Mesendoderm (in vitro differentiated cells): ENCODE measurements around the gene OS9.
"Not testable (repeated sequence)": the region's sequence is repeated elsewhere in the genome, so short reads cannot be mapped to it uniquely, and the experiment has no call there.

Source experiments
- DNase-seq: peaks from one replicate; pipeline ENCODE4 v3.0.0; 2013
- H2AK5ac ChIP-seq: 2 replicates; pipeline ENCODE4 v1.6.1; 2013; ENCODE audit warnings: low read length, inconsistent platforms
- H2BK120ac ChIP-seq: 2 replicates; pipeline ENCODE4 v1.6.1; 2013; ENCODE audit warnings: low read depth, mild to moderate bottlenecking, low read length, moderate library complexity, mixed read lengths
- H2BK15ac ChIP-seq: replicated peaks from 2 replicates; pipeline ENCODE4 v1.6.1; 2013; ENCODE audit warnings: low read depth, mild to moderate bottlenecking, moderate library complexity
- H2BK5ac ChIP-seq: 2 replicates; pipeline ENCODE4 v1.6.1; 2013; ENCODE audit warnings: low read length, inconsistent platforms
- H3K18ac ChIP-seq: 2 replicates; pipeline ENCODE4 v1.6.1; 2013; ENCODE audit warnings: mild to moderate bottlenecking, low read length, mixed read lengths
- H3K23ac ChIP-seq: one replicate; pipeline ENCODE4 v1.6.1; 2013; ENCODE audit warnings: low read length
- H3K27ac ChIP-seq: 2 replicates; pipeline ENCODE4 v1.5.1; 2013; ENCODE audit warnings: low read depth, mild to moderate bottlenecking, inconsistent platforms, low read length, moderate library complexity
- H3K27me3 ChIP-seq: 2 replicates; pipeline ENCODE4 v1.6.1; 2013; ENCODE audit warnings: low read length, control low read depth, mild to moderate bottlenecking, inconsistent platforms; ENCODE audit not compliant: insufficient read depth, poor library complexity
- H3K36me3 ChIP-seq: 2 replicates; pipeline ENCODE4 v1.6.1; 2013; ENCODE audit warnings: low read length, inconsistent platforms; ENCODE audit not compliant: control insufficient read depth, insufficient read depth
- H3K4ac ChIP-seq: one replicate; pipeline ENCODE4 v1.6.1; 2013; ENCODE audit warnings: low read depth, mild to moderate bottlenecking, low read length, moderate library complexity
- H3K4me1 ChIP-seq: 2 replicates; pipeline ENCODE4 v1.6.1; 2013; ENCODE audit warnings: low read depth, low read length, inconsistent platforms; ENCODE audit not compliant: control insufficient read depth
- H3K4me2 ChIP-seq: 2 replicates; pipeline ENCODE4 v1.6.1; 2013; ENCODE audit warnings: low read length
- H3K4me3 ChIP-seq: 2 replicates; pipeline ENCODE4 v1.5.1; 2013; ENCODE audit warnings: mild to moderate bottlenecking, low read length
- H3K56ac ChIP-seq: one replicate; pipeline ENCODE4 v1.6.1; 2013; ENCODE audit warnings: low read length
- H3K79me1 ChIP-seq: 2 replicates; pipeline ENCODE4 v1.6.1; 2013; ENCODE audit warnings: low read length, inconsistent platforms
- H3K79me2 ChIP-seq: 2 replicates; pipeline ENCODE4 v1.6.1; 2013; ENCODE audit warnings: mild to moderate bottlenecking, low read length; ENCODE audit not compliant: control insufficient read depth, insufficient read depth
- H3K9ac ChIP-seq: 2 replicates; pipeline ENCODE4 v1.6.1; 2013; ENCODE audit warnings: low read length, inconsistent platforms
- H4K5ac ChIP-seq: one replicate; pipeline ENCODE4 v1.6.1; 2013; ENCODE audit warnings: low read length
- H4K8ac ChIP-seq: one replicate; pipeline ENCODE4 v1.6.1; 2013; ENCODE audit warnings: low read depth, mild to moderate bottlenecking, control low read depth, low read length, moderate library complexity
- WGBS: extraction: QIAGEN DNeasy Blood & Tissue Kit; methylation state at CpG from one replicate; pipeline ENCODE4 v1.1.7; 2013; ENCODE audit warnings: low lambda C conversion rate, missing lambda C conversion rate; ENCODE audit not compliant: insufficient coverage; ENCODE audit errors: extremely low coverage; 5-methylcytosine and 5-hydroxymethylcytosine counted together

The OS9 gene

DNA sequence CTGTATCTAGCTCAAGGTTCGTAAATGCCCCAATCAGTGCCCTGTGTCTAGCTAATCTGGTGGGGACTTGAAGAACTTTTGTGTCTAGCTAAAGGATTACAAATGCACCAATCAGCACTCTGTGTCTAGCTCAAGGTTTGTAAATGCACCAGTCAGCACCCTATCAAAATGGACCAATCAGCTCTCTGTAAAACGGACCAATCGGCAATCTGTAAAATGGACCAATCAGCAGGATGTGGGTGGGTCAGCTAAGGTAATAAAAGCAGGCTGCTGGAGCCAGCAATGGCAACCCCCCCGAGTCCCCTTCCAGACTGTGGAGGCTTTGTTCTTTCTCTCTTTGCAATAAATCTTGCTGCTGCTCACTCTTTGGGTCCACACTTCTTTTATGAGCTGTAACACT is 37.5 kb upstream of the OS9 start:
- not testable (repeated sequence) for H4K8ac ChIP-seq, H3K4ac ChIP-seq, H4K5ac ChIP-seq, H3K4me3 ChIP-seq, H3K4me1 ChIP-seq, H3K79me1 ChIP-seq, H3K56ac ChIP-seq, H2AK5ac ChIP-seq, H3K23ac ChIP-seq, H3K9ac ChIP-seq, H3K36me3 ChIP-seq, H3K27ac ChIP-seq, H2BK5ac ChIP-seq, H2BK120ac ChIP-seq, H3K27me3 ChIP-seq, DNase-seq, H3K4me2 ChIP-seq, H3K18ac ChIP-seq, H3K79me2 ChIP-seq, H2BK15ac ChIP-seq
- no CpG with 5 or more reads among the region's 4 CpGs for WGBS

DNA sequence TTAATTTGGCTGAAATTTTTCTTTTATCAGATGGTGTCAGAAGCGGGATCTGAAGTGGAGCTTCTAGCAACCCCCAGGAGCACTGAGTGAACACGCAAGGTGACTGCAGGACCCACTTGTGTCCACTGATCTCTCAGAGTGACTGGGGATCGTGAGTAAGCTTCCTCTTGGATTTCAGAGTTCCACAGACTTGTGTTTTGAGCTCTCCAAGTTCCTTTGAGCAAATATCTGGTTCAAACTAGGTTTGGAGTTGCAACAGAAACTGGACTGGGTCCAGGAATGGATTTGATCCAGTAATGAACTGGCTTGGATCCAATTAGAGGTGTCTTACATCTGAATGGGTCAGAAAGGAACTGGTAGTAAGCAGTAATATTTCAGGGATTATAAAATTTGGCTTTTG is 36.2 kb upstream of the OS9 start:
- H3K4ac ChIP-seq, result no peak overlapping the region
- no peak overlapping the region for H3K4me2 ChIP-seq
- no peak overlapping the region for H2BK5ac ChIP-seq
- no peak overlapping the region for H3K23ac ChIP-seq
- no peak overlapping the region for H2BK15ac ChIP-seq
- no CpG with 5 or more reads among the region's 3 CpGs for WGBS
- no peak overlapping the region for H4K8ac ChIP-seq
- H3K79me1 ChIP-seq, result no peaks in the 10 kb centered on the region
- no peak overlapping the region for H4K5ac ChIP-seq
- no peaks in the 10 kb centered on the region for H3K27me3 ChIP-seq
- no peak overlapping the region for H2AK5ac ChIP-seq
- H3K4me1 ChIP-seq, result no peaks in the 10 kb centered on the region
- no peak overlapping the region for H3K18ac ChIP-seq
- H3K79me2 ChIP-seq, result no peaks in the 10 kb centered on the region
- H3K27ac ChIP-seq, result no peak overlapping the region
- H3K9ac ChIP-seq, result no peak overlapping the region
- no peak overlapping the region for H3K56ac ChIP-seq
- H3K4me3 ChIP-seq, result no peak overlapping the region
- no peak for DNase-seq
- no peak overlapping the region for H2BK120ac ChIP-seq
- no peaks in the 10 kb centered on the region for H3K36me3 ChIP-seq

DNA sequence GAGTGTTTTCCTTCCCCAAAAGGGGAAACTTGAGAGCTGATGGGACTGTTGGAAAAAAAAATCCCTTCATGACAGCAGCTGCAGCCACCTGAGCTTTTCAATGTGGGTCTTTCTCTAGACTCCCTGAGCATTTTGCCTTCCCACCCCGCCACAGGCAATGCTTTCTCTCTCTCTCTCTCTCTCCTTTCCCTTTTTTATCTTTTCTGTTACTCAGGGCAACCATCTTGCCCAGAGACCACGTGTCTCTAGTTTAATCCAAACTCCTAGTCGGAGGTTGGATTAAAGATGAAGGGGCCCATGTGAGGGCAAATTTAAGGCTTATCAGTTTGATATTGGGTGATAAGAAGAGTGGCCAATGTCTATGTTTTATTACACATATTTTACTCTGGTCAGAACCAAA is 35.0 kb upstream of the OS9 start:
- no peak overlapping the region for H4K5ac ChIP-seq
- H3K4me3 ChIP-seq, result no peak overlapping the region
- H3K36me3 ChIP-seq, result no peaks in the 10 kb centered on the region
- no peak overlapping the region for H3K56ac ChIP-seq
- no peak overlapping the region for H3K4ac ChIP-seq
- no peak overlapping the region for H4K8ac ChIP-seq
- H3K27me3 ChIP-seq, result no peaks in the 10 kb centered on the region
- H2AK5ac ChIP-seq, result no peak overlapping the region
- no peak overlapping the region for H3K4me2 ChIP-seq
- DNase-seq, result no peak
- WGBS, result no CpG with 5 or more reads among the region's 3 CpGs
- H2BK5ac ChIP-seq, result no peak overlapping the region
- no peaks in the 10 kb centered on the region for H3K79me2 ChIP-seq
- H2BK15ac ChIP-seq, result no peak overlapping the region
- no peak overlapping the region for H3K18ac ChIP-seq
- no peaks in the 10 kb centered on the region for H3K4me1 ChIP-seq
- no peak overlapping the region for H3K23ac ChIP-seq
- H3K79me1 ChIP-seq, result no peaks in the 10 kb centered on the region
- no peak overlapping the region for H2BK120ac ChIP-seq
- no peak overlapping the region for H3K27ac ChIP-seq
- no peak overlapping the region for H3K9ac ChIP-seq

DNA sequence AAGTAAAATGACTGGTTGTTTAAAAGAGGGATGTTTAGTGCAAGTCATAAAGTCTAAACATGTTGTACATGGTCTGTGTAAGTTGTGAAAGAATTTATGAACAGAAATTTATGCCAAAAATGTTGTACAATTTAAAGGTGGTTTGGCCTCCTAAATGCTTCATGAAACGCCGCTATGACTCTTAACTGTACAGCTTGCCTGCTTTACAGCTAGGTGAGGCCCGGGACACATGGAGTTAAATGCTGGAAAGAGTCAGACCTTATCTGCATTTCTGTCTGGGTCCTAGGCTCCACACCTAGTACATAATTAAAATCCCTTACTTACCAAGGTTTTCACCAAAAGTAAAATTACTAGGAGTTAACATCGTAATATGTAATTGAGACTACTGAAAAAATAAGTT is 32.6 kb upstream of the OS9 start:
- H2BK15ac ChIP-seq, result no peak overlapping the region
- H3K4me3 ChIP-seq, result no peak overlapping the region
- no peak overlapping the region for H4K5ac ChIP-seq
- no peaks in the 10 kb centered on the region for H3K36me3 ChIP-seq
- no peak overlapping the region for H3K4me2 ChIP-seq
- H3K18ac ChIP-seq, result no peak overlapping the region
- peak; percentile 21 for DNase-seq
- no peak overlapping the region for H3K27ac ChIP-seq
- no CpG with 5 or more reads among the region's 4 CpGs for WGBS
- H3K27me3 ChIP-seq, result no peaks in the 10 kb centered on the region
- no peaks in the 10 kb centered on the region for H3K79me1 ChIP-seq
- H3K4ac ChIP-seq, result no peak overlapping the region
- H3K4me1 ChIP-seq, result no peaks in the 10 kb centered on the region
- H2AK5ac ChIP-seq, result no peak overlapping the region
- no peak overlapping the region for H4K8ac ChIP-seq
- H2BK120ac ChIP-seq, result no peak overlapping the region
- H2BK5ac ChIP-seq, result no peak overlapping the region
- H3K23ac ChIP-seq, result no peak overlapping the region
- H3K9ac ChIP-seq, result no peak overlapping the region
- H3K56ac ChIP-seq, result no peak overlapping the region
- no peaks in the 10 kb centered on the region for H3K79me2 ChIP-seq

DNA sequence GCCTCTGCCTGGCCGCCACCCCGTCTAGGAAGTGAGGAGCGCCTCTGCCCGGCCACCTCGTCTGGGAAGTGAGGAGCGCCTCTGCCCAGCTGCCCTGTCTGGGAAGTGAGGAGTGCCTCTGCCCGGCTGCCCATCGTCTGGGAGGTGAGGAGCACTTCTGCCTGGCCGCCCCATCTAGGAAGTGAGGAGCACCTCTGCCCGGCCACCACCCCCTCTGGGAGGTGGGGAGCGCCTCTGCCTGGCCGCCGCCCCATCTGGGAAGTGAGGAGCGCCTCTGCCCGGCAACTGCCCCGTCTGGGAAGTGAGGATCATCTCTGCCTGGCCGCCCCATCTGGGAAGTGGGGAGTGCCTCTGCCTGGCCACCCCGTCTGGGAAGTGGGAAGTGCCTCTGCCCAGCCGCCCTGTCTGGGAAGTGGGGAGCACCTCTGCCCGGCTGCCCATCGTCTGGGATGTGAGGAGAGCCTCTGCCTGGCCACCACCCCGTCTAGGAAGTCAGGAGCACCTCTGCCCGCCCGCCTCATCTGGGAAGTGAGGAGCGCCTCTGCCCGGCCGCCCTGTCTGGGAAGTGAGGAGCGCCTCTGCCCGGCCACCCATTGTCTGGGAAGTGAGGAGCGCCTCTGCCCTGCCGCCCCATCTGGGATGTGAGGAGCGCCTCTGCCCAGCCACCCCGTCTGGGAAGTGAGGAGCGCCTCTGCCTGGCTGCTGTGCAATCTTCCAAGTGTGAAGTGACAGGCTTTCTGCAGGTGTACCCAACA is 28.7 kb upstream of the OS9 start:
- not testable (repeated sequence) for H3K4me2 ChIP-seq, H3K23ac ChIP-seq, H3K36me3 ChIP-seq, H4K8ac ChIP-seq, H3K18ac ChIP-seq, H3K56ac ChIP-seq, H3K4ac ChIP-seq, H2BK120ac ChIP-seq, H3K9ac ChIP-seq, H4K5ac ChIP-seq, H2BK5ac ChIP-seq, H2BK15ac ChIP-seq, H3K79me1 ChIP-seq, H3K27me3 ChIP-seq, H3K4me1 ChIP-seq, H3K4me3 ChIP-seq, DNase-seq, H3K27ac ChIP-seq, H3K79me2 ChIP-seq, H2AK5ac ChIP-seq
- WGBS, result no CpG with 5 or more reads among the region's 34 CpGs

DNA sequence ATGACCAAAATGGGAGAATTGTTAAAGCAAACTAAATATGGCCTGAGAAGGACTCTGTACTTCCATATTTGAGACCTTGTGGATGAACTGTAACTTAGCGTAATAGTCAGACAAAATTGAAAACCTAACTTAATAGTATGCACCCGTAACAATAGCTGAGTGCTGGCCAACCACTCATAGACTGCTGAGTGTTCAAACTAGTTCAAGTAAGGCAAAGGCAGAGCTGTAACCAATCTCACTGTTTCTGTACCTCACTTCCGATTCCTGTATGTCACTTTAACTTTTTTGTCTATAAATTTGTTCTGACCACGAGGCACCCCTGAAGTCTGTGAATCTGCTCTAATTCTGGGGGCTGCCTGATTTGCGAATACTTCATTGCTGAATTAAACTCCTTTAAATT is 27.0 kb upstream of the OS9 start:
- Histone ChIP-seq H3K79me1 (no peaks in the 10 kb centered on the region), H2BK5ac (no peak overlapping the region), H4K5ac (no peak overlapping the region), H4K8ac (no peak overlapping the region), H3K4me1 (no peaks in the 10 kb centered on the region), H2BK120ac (no peak overlapping the region), H3K18ac (no peak overlapping the region), H3K56ac (no peak overlapping the region), H2AK5ac (no peak overlapping the region), H3K79me2 (no peaks in the 10 kb centered on the region), H3K4me3 (no peak overlapping the region), H3K4ac (no peak overlapping the region), H2BK15ac (no peak overlapping the region), H3K27me3 (no peaks in the 10 kb centered on the region), H3K27ac (no peak overlapping the region), H3K36me3 (no peaks in the 10 kb centered on the region), H3K9ac (no peak overlapping the region), H3K23ac (no peak overlapping the region), H3K4me2 (no peak overlapping the region)
- no peak for DNase-seq
- no CpG with 5 or more reads among the region's 5 CpGs for WGBS
